ENCODE results near the gene UFD1. TPM values are rescaled to one million over a fixed set of nuclear protein-coding genes. Genes with fewer than 3 reads are reported as not detected.

Gene UFD1
- total and polyA plus RNA-seq, 9 of the 15 experiments (the other 6 are each of a cell fraction or from before 2014, with no cell fraction given) = 238 to 645 (median 363) TPM

- TF ChIP-seq SAFB2 (IDR thresholded peaks at IDR 0.05; ENCODE audit: borderline replicate concordance, low read depth, low read length, severe bottlenecking) (peak; percentile 98), MYC (IDR thresholded peaks at IDR 0.05; ENCODE audit: low read depth, low read length) (peak; percentile 100), MYC (CRISPR knock-in tag; IDR thresholded peaks at IDR 0.05; ENCODE audit: borderline replicate concordance, low read depth) (peak; percentile 100; the same call in 1 of the 2 replicates), ZNF778 (CRISPR knock-in tag; IDR thresholded peaks at IDR 0.05) (no peak), ZNF23 (CRISPR knock-in tag; IDR thresholded peaks at IDR 0.05) (peak; percentile 32), LEF1 (IDR thresholded peaks at IDR 0.05) (no peak), BMI1 (IDR thresholded peaks at IDR 0.05; ENCODE audit: low read length) (peak; percentile 66; the same call in 1 of the 2 replicates), TFE3 (CRISPR knock-in tag; IDR thresholded peaks at IDR 0.05) (peak; percentile 75), BACH1 (tag; IDR thresholded peaks at IDR 0.05) (no peak), TEAD1 (CRISPR knock-in tag; IDR thresholded peaks at IDR 0.05) (peak in 1 of 2 experiments; percentile 97; a peak in 2 of 4 replicates), HDAC2 (IDR thresholded peaks at IDR 0.05) (no peak), RB1 (IDR thresholded peaks at IDR 0.05; ENCODE audit: low read depth) (no peak), ZNF740 (CRISPR knock-in tag; IDR thresholded peaks at IDR 0.05) (no peak), ZNF740 (tag; IDR thresholded peaks at IDR 0.05) (0 out of 4 replicates have a peak, but pooled peaks of 1 of the 2 experiments have one; percentile 49), SMAD3 (CRISPR knock-in tag; conservative IDR thresholded peaks at IDR 0.05) (peak; percentile 97), KLF6 (CRISPR knock-in tag; IDR thresholded peaks at IDR 0.05; ENCODE audit: borderline replicate concordance) (peak; percentile 96), ELF1 (tag; IDR thresholded peaks at IDR 0.05) (no peak), OTX1 (CRISPR knock-in tag; IDR thresholded peaks at IDR 0.05) (peak; percentile 98)
- TF ChIP-seq, protein P1, sequence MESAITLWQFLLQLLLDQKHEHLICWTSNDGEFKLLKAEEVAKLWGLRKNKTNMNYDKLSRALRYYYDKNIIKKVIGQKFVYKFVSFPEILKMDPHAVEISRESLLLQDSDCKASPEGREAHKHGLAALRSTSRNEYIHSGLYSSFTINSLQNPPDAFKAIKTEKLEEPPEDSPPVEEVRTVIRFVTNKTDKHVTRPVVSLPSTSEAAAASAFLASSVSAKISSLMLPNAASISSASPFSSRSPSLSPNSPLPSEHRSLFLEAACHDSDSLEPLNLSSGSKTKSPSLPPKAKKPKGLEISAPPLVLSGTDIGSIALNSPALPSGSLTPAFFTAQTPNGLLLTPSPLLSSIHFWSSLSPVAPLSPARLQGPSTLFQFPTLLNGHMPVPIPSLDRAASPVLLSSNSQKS (CRISPR knock-in tag; IDR thresholded peaks at IDR 0.05) = peak; percentile 82; the same call in 1 of the 2 replicates
- TF ChIP-seq, protein P2, sequence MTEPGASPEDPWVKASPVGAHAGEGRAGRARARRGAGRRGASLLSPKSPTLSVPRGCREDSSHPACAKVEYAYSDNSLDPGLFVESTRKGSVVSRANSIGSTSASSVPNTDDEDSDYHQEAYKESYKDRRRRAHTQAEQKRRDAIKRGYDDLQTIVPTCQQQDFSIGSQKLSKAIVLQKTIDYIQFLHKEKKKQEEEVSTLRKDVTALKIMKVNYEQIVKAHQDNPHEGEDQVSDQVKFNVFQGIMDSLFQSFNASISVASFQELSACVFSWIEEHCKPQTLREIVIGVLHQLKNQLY (CRISPR knock-in tag; conservative IDR thresholded peaks at IDR 0.05) = peak; percentile 92 to 95
Observed at GRCh38 chr22:19432133-19432851, 46.7 kb downstream of the UFD1 start, which contains the start of gene MRPL40 (continued).
